GM19452 (cell line): Measurements from ENCODE around the gene RCAN3.
A peak's percentile ranks its signal among the peaks of the same experiment; 100 is the strongest.
"Not testable (repeated sequence)": the region's sequence is repeated elsewhere in the genome, so short reads cannot be mapped to it uniquely, and the experiment has no call there.

Source experiments
- ATAC-seq: cut with Tn5 transposase; IDR thresholded peaks from one replicate; pipeline ENCODE4 v1.9.1; 2021; ENCODE audit not compliant: unreplicated experiment

The RCAN3 gene

GRCh38 chr1:24502709-24503058 is at the start of gene RCAN3:
TSS of gene RCAN3 (plus strand) at chr1:24502836. CDS start at chr1:24514373, 11,537 bp downstream.
- peak; percentile 48 for ATAC-seq

GRCh38 chr1:24452922-24453485 is 49.6 kb upstream of the RCAN3 start:
- no peak for ATAC-seq

- no peak for ATAC-seq
Observed at GRCh38 chr1:24454673-24455072, 48.0 kb upstream of the RCAN3 start.

- ATAC-seq = no peak
Observed at GRCh38 chr1:24455272-24455671, 47.4 kb upstream of the RCAN3 start.

- no peak for ATAC-seq
Observed at GRCh38 chr1:24457866-24458265, 44.8 kb upstream of the RCAN3 start.

- no peak for ATAC-seq
Observed at GRCh38 chr1:24459551-24460266, 42.9 kb upstream of the RCAN3 start.

- ATAC-seq = not testable (repeated sequence)
Observed at GRCh38 chr1:24462128-24462527, 40.5 kb upstream of the RCAN3 start.

GRCh38 chr1:24463776-24464735 is 38.6 kb upstream of the RCAN3 start:
- no peak for ATAC-seq

GRCh38 chr1:24465099-24465498 is 37.5 kb upstream of the RCAN3 start:
- ATAC-seq = no peak

- no peak for ATAC-seq
Observed at GRCh38 chr1:24465638-24466037, 37.0 kb upstream of the RCAN3 start.

- no peak for ATAC-seq
Observed at GRCh38 chr1:24468685-24469316, 33.8 kb upstream of the RCAN3 start.

GRCh38 chr1:24470592-24470991 is 32.0 kb upstream of the RCAN3 start:
- no peak for ATAC-seq

GRCh38 chr1:24472527-24473251 is 29.9 kb upstream of the RCAN3 start:
- ATAC-seq = no peak

GRCh38 chr1:24474193-24474592 is 28.4 kb upstream of the RCAN3 start:
- ATAC-seq = no peak

GRCh38 chr1:24475700-24476099 is 26.9 kb upstream of the RCAN3 start:
- ATAC-seq = no peak

- ATAC-seq = no peak
Observed at GRCh38 chr1:24476571-24476970, 26.1 kb upstream of the RCAN3 start.

- no peak for ATAC-seq
Observed at GRCh38 chr1:24477309-24477708, 25.3 kb upstream of the RCAN3 start.

GRCh38 chr1:24481101-24481500 is 21.5 kb upstream of the RCAN3 start:
- peak; percentile 64 for ATAC-seq

GRCh38 chr1:24481843-24482610 is 20.6 kb upstream of the RCAN3 start:
- no peak for ATAC-seq

GRCh38 chr1:24483441-24483840 is 19.2 kb upstream of the RCAN3 start:
- no peak for ATAC-seq
